Memory B cell (primary cell): ENCODE data around the gene GDPD1.
"Not testable (repeated sequence)": the region's sequence is repeated elsewhere in the genome, so short reads cannot be mapped to it uniquely, and the experiment has no call there.

ENCODE experiments used
- ATAC-seq: fragments of 150-1000 bp; cut with Tn5 transposase; 2 replicates; pipeline ENCODE4 v1.10.0; 2021; ENCODE audit warnings: low read depth, mild to moderate bottlenecking, moderate library complexity
- DNase-seq, 2 donors: peaks; one replicate each; pipeline ENCODE4 v3.0.0; 2022; ENCODE audit warnings: low spot score in 2 of 2
- H3K27ac Mint-ChIP-seq: one replicate; pipeline ENCODE4 v1.8.0; 2022; ENCODE audit warnings: mild to moderate bottlenecking, moderate library complexity, mixed read lengths
- H3K27me3 Mint-ChIP-seq: one replicate; pipeline ENCODE4 v1.8.0; 2022; ENCODE audit warnings: mixed read lengths
- H3K36me3 Mint-ChIP-seq: one replicate; pipeline ENCODE4 v1.8.0; 2022; ENCODE audit warnings: mild to moderate bottlenecking, mixed read lengths
- H3K4me1 Mint-ChIP-seq: one replicate; pipeline ENCODE4 v1.8.0; 2022; ENCODE audit warnings: mixed read lengths
- H3K4me3 Mint-ChIP-seq: one replicate; pipeline ENCODE4 v1.8.0; 2022; ENCODE audit warnings: mild to moderate bottlenecking, moderate library complexity, mixed read lengths
- H3K9me3 Mint-ChIP-seq: one replicate; pipeline ENCODE4 v1.8.0; 2022; ENCODE audit warnings: mixed read lengths

GDPD1 gene

GRCh38 chr17:59311051-59311468 is 90.7 kb downstream of the GDPD1 start:
- Mint-ChIP-seq H3K9me3 (no peaks in the 10 kb centered on the region), H3K36me3 (no peaks in the 10 kb centered on the region), H3K27ac (peak overlapping the region; percentile 40), H3K4me1 (peaks cover 5% of the 10 kb centered on the region), H3K27me3 (no peaks in the 10 kb centered on the region), H3K4me3 (no peak overlapping the region)
- peak; percentile 96 for ATAC-seq
- peak; percentile 36 to 58 for DNase-seq

- not testable (repeated sequence) for H3K27me3 Mint-ChIP-seq, DNase-seq, H3K27ac Mint-ChIP-seq, H3K9me3 Mint-ChIP-seq, H3K4me3 Mint-ChIP-seq, H3K36me3 Mint-ChIP-seq, ATAC-seq, H3K4me1 Mint-ChIP-seq
Measured at GRCh38 chr17:59311521-59311920, 91.2 kb downstream of the GDPD1 start.

- Mint-ChIP-seq H3K4me1 (peaks cover 3% of the 10 kb centered on the region), H3K9me3 (no peaks in the 10 kb centered on the region), H3K4me3 (no peak overlapping the region), H3K36me3 (no peaks in the 10 kb centered on the region), H3K27ac (no peak overlapping the region), H3K27me3 (no peaks in the 10 kb centered on the region)
- DNase-seq = no peak
- no peak for ATAC-seq
Measured at GRCh38 chr17:59315866-59316265, 95.6 kb downstream of the GDPD1 start.
